Adrenal gland (tissue), 5 donors: ENCODE data around the gene RABGAP1L.

Experiments used
- CTCF ChIP-seq, 6 experiments: fragments of 450-650 bp in 4 of 6; fragments of 200-600 bp in 2 of 6; sonication (generic) in 1 of 6; IDR thresholded peaks; 1 replicate in 5 of 6; 2 replicates in 1 of 6; pipeline versions ENCODE4 v1.5.1 to v1.8.0; 2016 to 2021; ENCODE audit warnings: antibody characterized with exemption in 6 of 6, mild to moderate bottlenecking in 2 of 6, moderate library complexity in 1 of 6
- POLR2A ChIP-seq, 2 donors: fragments of 450-650 bp; IDR thresholded peaks; one replicate each; pipeline ENCODE4 v1.6.1; 2017; ENCODE audit warnings: antibody characterized with exemption in 2 of 2, mild to moderate bottlenecking in 2 of 2, moderate library complexity in 1 of 2
- donor health status: DM: no; HTN: no; CAD: no.

- TF ChIP-seq POLR2A (IDR thresholded peaks at IDR 0.05) (no peak), CTCF (IDR thresholded peaks at IDR 0.05) (no peak)
Measured at GRCh38 chr1:174480324-174480723, 321.0 kb downstream of the RABGAP1L start.
